ENCODE data around the gene CSMD2. TPM values are rescaled to one million over a fixed set of nuclear protein-coding genes. Genes with fewer than 3 reads are reported as not detected.

CSMD2 gene
- total RNA-seq, 2 donors from 2014 or later, result not detected

- H3K4me1 Mint-ChIP-seq, result no peaks in the 10 kb centered on the region
- H3K27me3 Mint-ChIP-seq, result peaks cover 46% of the 10 kb centered on the region
- no peak overlapping the region for H3K4me3 Mint-ChIP-seq
- no peak overlapping the region for H3K27ac Mint-ChIP-seq
- H3K36me3 Mint-ChIP-seq (ENCODE audit: low read depth), result no peaks in the 10 kb centered on the region
- peaks cover 3% of the 10 kb centered on the region for H3K9me3 Mint-ChIP-seq
- no peak for ATAC-seq (replicated peaks)
These were observed 588.0 kb downstream of the CSMD2 start for GRCh38 chr1:33576821-33577599.

GRCh38 chr1:33575324-33575879 is 589.6 kb downstream of the CSMD2 start:
- H3K4me1 Mint-ChIP-seq, result no peaks in the 10 kb centered on the region

GRCh38 chr1:33573661-33574060 is 591.4 kb downstream of the CSMD2 start:
- no peaks in the 10 kb centered on the region for H3K36me3 Mint-ChIP-seq (ENCODE audit: low read depth)
- ATAC-seq (replicated peaks), result no peak
- peaks cover 3% of the 10 kb centered on the region for H3K9me3 Mint-ChIP-seq
- H3K27me3 Mint-ChIP-seq, result peaks cover 36% of the 10 kb centered on the region
- no peak overlapping the region for H3K4me3 Mint-ChIP-seq
- no peak overlapping the region for H3K27ac Mint-ChIP-seq
- no peaks in the 10 kb centered on the region for H3K4me1 Mint-ChIP-seq

More at GRCh38 chr1:33575324-33575879, 589.6 kb downstream of the CSMD2 start:
- ATAC-seq (replicated peaks), result no peak
- Mint-ChIP-seq H3K36me3 (ENCODE audit: low read depth) (no peaks in the 10 kb centered on the region), H3K4me3 (no peak overlapping the region), H3K9me3 (peaks cover 3% of the 10 kb centered on the region), H3K27ac (no peak overlapping the region), H3K27me3 (peaks cover 40% of the 10 kb centered on the region)

- Mint-ChIP-seq H3K27ac (no peak overlapping the region), H3K4me3 (no peak overlapping the region), H3K9me3 (peaks cover 3% of the 10 kb centered on the region), H3K36me3 (ENCODE audit: low read depth) (no peaks in the 10 kb centered on the region), H3K27me3 (peaks cover 38% of the 10 kb centered on the region), H3K4me1 (no peaks in the 10 kb centered on the region)
- no peak for ATAC-seq (replicated peaks)
These were observed 592.6 kb downstream of the CSMD2 start for GRCh38 chr1:33572387-33572786.

DNA sequence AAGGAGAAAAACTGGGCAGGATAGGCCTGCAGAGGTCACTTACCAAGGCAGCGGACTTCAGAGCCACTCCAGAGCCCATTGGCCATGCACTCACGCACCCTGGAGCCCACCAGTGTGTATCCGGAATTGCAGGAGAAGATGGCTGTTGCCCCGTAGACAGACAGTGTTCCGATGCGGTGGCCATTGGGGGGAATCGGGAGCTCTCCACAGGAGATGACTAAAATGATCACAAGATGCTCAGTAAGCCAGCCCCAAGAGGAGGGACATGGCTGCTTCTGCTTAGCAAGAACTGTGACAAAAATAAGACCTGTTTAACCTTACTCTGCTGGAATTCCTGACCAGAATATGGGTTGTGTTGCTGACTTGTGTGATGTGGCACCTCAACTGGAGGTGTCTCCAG is 595.7 kb downstream of the CSMD2 start:
- no peak overlapping the region for H3K4me3 Mint-ChIP-seq
- peaks cover 24% of the 10 kb centered on the region for H3K27me3 Mint-ChIP-seq
- no peak for ATAC-seq (replicated peaks)
- H3K27ac Mint-ChIP-seq, result no peak overlapping the region
- no peaks in the 10 kb centered on the region for H3K36me3 Mint-ChIP-seq (ENCODE audit: low read depth)
- no peaks in the 10 kb centered on the region for H3K4me1 Mint-ChIP-seq
- H3K9me3 Mint-ChIP-seq, result no peaks in the 10 kb centered on the region

- Mint-ChIP-seq H3K9me3 (no peaks in the 10 kb centered on the region), H3K4me1 (no peaks in the 10 kb centered on the region), H3K36me3 (ENCODE audit: low read depth) (no peaks in the 10 kb centered on the region), H3K27me3 (peaks cover 21% of the 10 kb centered on the region), H3K27ac (no peak overlapping the region), H3K4me3 (no peak overlapping the region)
- ATAC-seq (replicated peaks), result no peak
These were observed 601.3 kb downstream of the CSMD2 start for GRCh38 chr1:33563699-33564098.

DNA sequence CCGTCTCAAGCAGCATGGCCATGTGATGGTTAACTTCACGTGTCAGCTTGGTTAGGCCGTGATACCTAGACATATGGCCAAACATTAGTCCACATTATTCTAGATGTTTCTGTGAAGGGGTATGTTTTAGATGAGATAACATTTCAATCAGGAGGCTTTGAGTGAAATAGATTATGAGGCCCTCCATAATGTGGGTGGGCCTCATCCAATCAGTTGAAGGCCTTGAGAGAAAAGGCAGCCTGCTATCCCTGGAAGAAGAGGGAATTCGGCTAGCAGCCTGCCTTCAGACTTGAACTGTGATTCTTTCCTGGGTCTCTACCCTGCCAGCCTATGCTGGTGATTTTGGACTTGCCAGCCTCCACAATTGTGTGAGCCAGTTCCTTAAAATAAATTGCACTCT is 602.5 kb downstream of the CSMD2 start:
- no peak for ATAC-seq (replicated peaks)
- H3K27ac Mint-ChIP-seq, result no peak overlapping the region
- no peaks in the 10 kb centered on the region for H3K9me3 Mint-ChIP-seq
- H3K4me1 Mint-ChIP-seq, result no peaks in the 10 kb centered on the region
- no peaks in the 10 kb centered on the region for H3K36me3 Mint-ChIP-seq (ENCODE audit: low read depth)
- H3K27me3 Mint-ChIP-seq, result peaks cover 20% of the 10 kb centered on the region
- H3K4me3 Mint-ChIP-seq, result no peak overlapping the region

DNA sequence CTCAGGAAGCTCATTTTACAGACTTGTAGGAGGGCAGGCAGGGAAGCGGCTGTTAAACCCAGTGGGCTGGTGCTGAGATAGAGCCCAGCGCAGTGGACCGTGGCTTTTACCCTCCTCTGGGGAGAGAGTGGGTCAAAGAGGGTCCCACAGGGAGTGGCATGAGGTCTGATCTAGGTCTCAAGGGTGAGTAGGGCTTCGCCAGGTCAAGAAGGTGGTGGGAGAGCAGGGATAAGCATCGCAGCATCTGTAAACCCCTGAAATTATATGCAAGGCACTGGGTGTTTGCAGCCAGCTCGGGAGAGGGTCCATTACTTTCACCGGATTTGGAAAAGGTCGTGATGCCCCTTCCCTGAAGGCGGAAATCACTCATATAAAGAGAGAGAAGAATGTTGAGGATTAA is 603.5 kb downstream of the CSMD2 start:
- Mint-ChIP-seq H3K36me3 (ENCODE audit: low read depth) (no peaks in the 10 kb centered on the region), H3K27ac (no peak overlapping the region), H3K27me3 (peaks cover 20% of the 10 kb centered on the region), H3K4me3 (no peak overlapping the region), H3K4me1 (no peaks in the 10 kb centered on the region), H3K9me3 (no peaks in the 10 kb centered on the region)
- no peak for ATAC-seq (replicated peaks)

GRCh38 chr1:33560680-33561079 is 604.4 kb downstream of the CSMD2 start:
- Mint-ChIP-seq H3K27ac (no peak overlapping the region), H3K36me3 (ENCODE audit: low read depth) (no peaks in the 10 kb centered on the region)
- ATAC-seq (replicated peaks), result no peak

GRCh38 chr1:33548721-33549120 is 616.3 kb downstream of the CSMD2 start:
- Mint-ChIP-seq H3K36me3 (ENCODE audit: low read depth) (no peaks in the 10 kb centered on the region), H3K27me3 (peaks cover 28% of the 10 kb centered on the region), H3K27ac (no peak overlapping the region), H3K4me3 (no peak overlapping the region), H3K9me3 (peaks cover 3% of the 10 kb centered on the region), H3K4me1 (no peaks in the 10 kb centered on the region)
- ATAC-seq (replicated peaks), result no peak

More at GRCh38 chr1:33560680-33561079, 604.4 kb downstream of the CSMD2 start:
- Mint-ChIP-seq H3K27me3 (peaks cover 20% of the 10 kb centered on the region), H3K9me3 (no peaks in the 10 kb centered on the region), H3K4me1 (no peaks in the 10 kb centered on the region), H3K4me3 (no peak overlapping the region)

- Mint-ChIP-seq H3K27me3 (peaks cover 25% of the 10 kb centered on the region), H3K4me1 (no peaks in the 10 kb centered on the region), H3K4me3 (no peak overlapping the region), H3K27ac (no peak overlapping the region), H3K9me3 (peaks cover 3% of the 10 kb centered on the region), H3K36me3 (ENCODE audit: low read depth) (no peaks in the 10 kb centered on the region)
- ATAC-seq (replicated peaks), result no peak
These were observed 616.7 kb downstream of the CSMD2 start for GRCh38 chr1:33548319-33548718.

GRCh38 chr1:33547576-33547975 is 617.5 kb downstream of the CSMD2 start:
- Mint-ChIP-seq H3K27me3 (peaks cover 24% of the 10 kb centered on the region), H3K4me3 (no peak overlapping the region), H3K36me3 (ENCODE audit: low read depth) (no peaks in the 10 kb centered on the region), H3K4me1 (no peaks in the 10 kb centered on the region), H3K9me3 (peaks cover 3% of the 10 kb centered on the region), H3K27ac (no peak overlapping the region)
- no peak for ATAC-seq (replicated peaks)

- no peaks in the 10 kb centered on the region for H3K36me3 Mint-ChIP-seq (ENCODE audit: low read depth)
- no peak for ATAC-seq (replicated peaks)
- no peak overlapping the region for H3K4me3 Mint-ChIP-seq
- H3K27ac Mint-ChIP-seq, result no peak overlapping the region
- H3K9me3 Mint-ChIP-seq, result no peaks in the 10 kb centered on the region
- peaks cover 12% of the 10 kb centered on the region for H3K27me3 Mint-ChIP-seq
- no peaks in the 10 kb centered on the region for H3K4me1 Mint-ChIP-seq
These were observed 623.1 kb downstream of the CSMD2 start for GRCh38 chr1:33541966-33542365.

DNA sequence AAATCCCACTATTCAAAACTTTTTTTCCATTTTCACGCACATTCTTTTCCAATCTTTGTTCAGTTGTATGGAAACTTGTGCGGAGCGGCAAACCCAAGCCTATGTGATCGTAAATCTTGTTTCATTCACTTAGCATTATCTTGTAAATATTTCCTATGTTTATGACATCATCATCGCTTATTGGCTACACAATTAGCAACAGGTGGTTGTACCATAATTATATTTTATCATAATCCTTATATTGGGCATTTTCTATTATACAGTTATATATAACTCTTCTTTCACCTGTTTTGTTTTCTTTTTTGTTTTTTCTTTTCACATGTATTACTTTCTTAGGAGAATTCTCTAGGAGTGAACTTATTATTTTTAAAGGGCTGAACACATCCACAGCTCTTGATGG is 627.1 kb downstream of the CSMD2 start:
- Mint-ChIP-seq H3K27me3 (peaks cover 13% of the 10 kb centered on the region), H3K4me3 (no peak overlapping the region), H3K36me3 (ENCODE audit: low read depth) (no peaks in the 10 kb centered on the region), H3K4me1 (no peaks in the 10 kb centered on the region), H3K27ac (no peak overlapping the region), H3K9me3 (no peaks in the 10 kb centered on the region)
- ATAC-seq (replicated peaks), result no peak

DNA sequence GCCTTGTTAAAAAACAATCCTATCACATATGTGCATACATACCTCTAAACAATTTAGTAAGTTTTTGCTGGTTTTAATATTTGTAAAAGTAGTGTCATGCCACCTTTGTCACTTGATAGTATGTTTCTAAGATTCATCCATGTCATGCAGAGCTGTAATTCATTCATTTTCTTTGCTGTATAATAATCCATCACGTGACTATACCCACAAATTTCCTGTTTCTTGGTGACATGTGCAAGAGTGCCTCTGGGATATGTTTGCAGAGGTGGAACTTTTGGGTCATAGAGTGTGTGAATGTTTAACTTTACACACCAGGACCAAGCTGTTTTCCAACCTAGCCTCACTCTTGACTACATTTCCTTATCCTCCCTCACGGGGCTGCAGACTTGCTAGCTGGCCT is 629.7 kb downstream of the CSMD2 start:
- no peaks in the 10 kb centered on the region for H3K4me1 Mint-ChIP-seq
- no peak overlapping the region for H3K4me3 Mint-ChIP-seq
- no peaks in the 10 kb centered on the region for H3K36me3 Mint-ChIP-seq (ENCODE audit: low read depth)
- H3K27ac Mint-ChIP-seq, result no peak overlapping the region
- H3K27me3 Mint-ChIP-seq, result peaks cover 21% of the 10 kb centered on the region
- no peak for ATAC-seq (replicated peaks)
- no peaks in the 10 kb centered on the region for H3K9me3 Mint-ChIP-seq
